HUES6 (cell line): Measurements from ENCODE around the gene RBM43.

Experiments
- H3K27ac ChIP-seq: 2 replicates; pipeline ENCODE4 v1.7.0; 2013; ENCODE audit warnings: low read depth, mild to moderate bottlenecking, low read length, inconsistent platforms
- H3K27me3 ChIP-seq: 2 replicates; pipeline ENCODE4 v1.6.1; 2013; ENCODE audit warnings: low read length; ENCODE audit not compliant: control insufficient read depth, insufficient read depth
- H3K36me3 ChIP-seq: 2 replicates; pipeline ENCODE4 v1.6.1; 2013; ENCODE audit warnings: low read length; ENCODE audit not compliant: control insufficient read depth, insufficient read depth
- H3K4me1 ChIP-seq: 2 replicates; pipeline ENCODE4 v1.6.1; 2013; ENCODE audit warnings: low read length; ENCODE audit not compliant: control insufficient read depth, insufficient read depth
- H3K4me3 ChIP-seq: 2 replicates; pipeline ENCODE4 v1.5.1; 2013; ENCODE audit warnings: low read depth, low read length
- H3K9ac ChIP-seq: one replicate; pipeline ENCODE4 v1.6.1; 2013; ENCODE audit warnings: mild to moderate bottlenecking, low read length
- H3K9me3 ChIP-seq: 2 replicates; pipeline ENCODE4 v1.6.1; 2013; ENCODE audit warnings: low read depth, low read length; ENCODE audit not compliant: control insufficient read depth, insufficient read depth

RBM43 gene

GRCh38 chr2:151291224-151291623 lies 29.6 kb upstream of the RBM43 start:
- no peak overlapping the region for H3K9ac ChIP-seq
- no peak overlapping the region for H3K4me3 ChIP-seq
- H3K36me3 ChIP-seq = no peaks in the 10 kb centered on the region
- H3K4me1 ChIP-seq = peaks cover 7% of the 10 kb centered on the region
- H3K27ac ChIP-seq = no peak overlapping the region
- H3K9me3 ChIP-seq = no peaks in the 10 kb centered on the region
- no peaks in the 10 kb centered on the region for H3K27me3 ChIP-seq

DNA sequence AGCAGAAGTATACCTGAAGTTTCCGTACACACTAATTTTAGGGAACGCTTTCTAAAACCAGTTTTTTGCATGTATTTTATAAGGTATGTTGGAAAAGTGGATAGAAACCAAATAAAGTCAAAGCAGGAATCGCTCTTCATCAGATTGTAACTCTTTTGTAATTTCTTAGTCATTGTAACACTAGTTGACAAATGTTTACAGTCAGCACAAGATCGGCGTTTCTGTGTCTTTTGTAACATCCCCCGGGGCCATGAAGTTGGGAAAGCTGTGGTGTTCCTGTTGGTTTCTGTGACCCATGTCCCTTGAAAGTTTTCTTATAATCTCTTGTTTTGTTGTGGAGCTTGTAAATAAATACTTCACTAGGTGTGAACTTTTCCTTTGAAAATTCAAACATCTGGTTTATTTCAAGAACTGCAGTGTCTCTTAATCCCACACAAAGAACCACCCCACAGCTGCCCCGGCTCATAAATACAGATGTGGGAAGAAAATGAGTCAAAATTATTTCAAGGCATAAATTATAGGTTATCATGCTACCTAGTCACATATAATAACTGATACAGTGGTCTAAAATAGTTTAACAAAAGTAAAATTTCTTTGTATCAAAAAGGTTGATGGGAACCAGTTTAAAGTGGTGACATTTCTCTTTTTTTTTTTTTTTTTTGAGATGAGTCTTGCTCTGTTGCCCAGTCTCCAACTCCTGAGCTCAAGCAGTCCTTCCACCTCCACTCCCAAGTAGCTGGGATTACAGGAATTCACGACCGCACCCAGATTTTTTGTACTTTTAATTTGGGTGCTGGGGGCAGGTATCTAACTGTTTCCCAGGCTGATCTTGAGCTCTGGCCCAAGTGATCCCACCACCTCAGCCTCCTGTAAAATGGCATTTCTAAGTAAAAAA lies 28.6 kb upstream of the RBM43 start:
- peaks cover 7% of the 10 kb centered on the region for H3K4me1 ChIP-seq
- H3K27ac ChIP-seq = peak overlapping the region; percentile 81; the same call in 1 of the 2 replicates
- H3K27me3 ChIP-seq = no peaks in the 10 kb centered on the region
- no peaks in the 10 kb centered on the region for H3K9me3 ChIP-seq
- peak overlapping the region; percentile 76 for H3K9ac ChIP-seq
- no peaks in the 10 kb centered on the region for H3K36me3 ChIP-seq
- peak overlapping the region; percentile 80 for H3K4me3 ChIP-seq

GRCh38 chr2:151287513-151288250 lies 26.0 kb upstream of the RBM43 start:
- Histone ChIP-seq H3K9me3 (no peaks in the 10 kb centered on the region), H3K4me1 (peaks cover 7% of the 10 kb centered on the region), H3K27me3 (no peaks in the 10 kb centered on the region), H3K27ac (no peak overlapping the region), H3K36me3 (no peaks in the 10 kb centered on the region), H3K4me3 (no peak overlapping the region), H3K9ac (no peak overlapping the region)

DNA sequence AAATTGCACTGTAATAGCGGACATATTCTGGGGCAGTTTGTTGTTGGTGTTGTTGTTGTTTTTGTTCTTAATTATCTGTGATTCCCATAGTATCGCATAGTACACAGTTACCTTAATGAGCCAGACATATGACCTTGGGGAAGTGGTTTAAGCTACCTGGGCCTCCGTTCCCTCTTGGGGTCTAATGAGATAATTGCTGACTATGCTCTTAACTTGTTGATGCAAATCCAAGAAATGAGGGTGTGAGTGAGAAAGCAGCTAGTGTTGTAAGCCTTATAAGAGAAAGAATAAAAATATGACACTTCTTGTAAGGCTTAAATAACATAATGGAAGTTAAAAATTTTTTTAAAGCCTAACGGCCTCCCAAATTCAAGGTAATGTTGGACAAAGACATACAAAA lies 20.7 kb upstream of the RBM43 start:
- no peaks in the 10 kb centered on the region for H3K27me3 ChIP-seq
- no peaks in the 10 kb centered on the region for H3K4me1 ChIP-seq
- no peaks in the 10 kb centered on the region for H3K9me3 ChIP-seq
- no peak overlapping the region for H3K4me3 ChIP-seq
- H3K36me3 ChIP-seq = no peaks in the 10 kb centered on the region
- no peak overlapping the region for H3K27ac ChIP-seq
- no peak overlapping the region for H3K9ac ChIP-seq

- H3K9me3 ChIP-seq = no peaks in the 10 kb centered on the region
These were observed 18.6 kb upstream of the RBM43 start for GRCh38 chr2:151280271-151280670.

GRCh38 chr2:151278487-151278886 lies 16.8 kb upstream of the RBM43 start:
- no peak overlapping the region for H3K9ac ChIP-seq
- no peaks in the 10 kb centered on the region for H3K9me3 ChIP-seq
- H3K27ac ChIP-seq = no peak overlapping the region
- H3K4me1 ChIP-seq = no peaks in the 10 kb centered on the region
- no peaks in the 10 kb centered on the region for H3K36me3 ChIP-seq
- H3K4me3 ChIP-seq = no peak overlapping the region
- H3K27me3 ChIP-seq = no peaks in the 10 kb centered on the region

More at GRCh38 chr2:151280271-151280670, 18.6 kb upstream of the RBM43 start:
- no peak overlapping the region for H3K27ac ChIP-seq
- no peaks in the 10 kb centered on the region for H3K4me1 ChIP-seq
- no peak overlapping the region for H3K4me3 ChIP-seq
- no peaks in the 10 kb centered on the region for H3K36me3 ChIP-seq
- H3K9ac ChIP-seq = no peak overlapping the region
- H3K27me3 ChIP-seq = no peaks in the 10 kb centered on the region

- no peak overlapping the region for H3K4me3 ChIP-seq
- H3K4me1 ChIP-seq = no peaks in the 10 kb centered on the region
- no peak overlapping the region for H3K9ac ChIP-seq
- H3K36me3 ChIP-seq = no peaks in the 10 kb centered on the region
- H3K9me3 ChIP-seq = no peaks in the 10 kb centered on the region
- H3K27ac ChIP-seq = no peak overlapping the region
- no peaks in the 10 kb centered on the region for H3K27me3 ChIP-seq
These were observed 15.4 kb upstream of the RBM43 start for GRCh38 chr2:151277067-151277466.

DNA sequence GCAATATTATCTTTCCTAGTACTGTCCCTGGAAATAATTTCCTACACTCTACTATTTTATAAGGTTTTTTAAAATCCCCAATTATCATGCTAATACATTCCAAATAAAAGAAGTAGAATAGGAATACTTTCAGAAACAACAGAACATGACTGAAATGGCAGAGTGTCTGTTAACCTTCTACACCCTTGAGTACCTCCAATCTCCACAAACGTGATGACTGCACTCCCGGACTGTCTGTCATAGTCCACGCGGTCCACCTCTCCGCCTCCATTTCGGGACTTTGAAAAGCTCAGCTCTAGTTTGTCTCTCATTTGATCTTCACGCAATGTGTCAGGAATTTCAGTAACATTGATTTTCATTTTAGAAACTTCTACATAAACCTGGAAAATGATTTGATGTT lies 13.6 kb upstream of the RBM43 start:
- H3K36me3 ChIP-seq = no peaks in the 10 kb centered on the region
- H3K27ac ChIP-seq = no peak overlapping the region
- no peak overlapping the region for H3K4me3 ChIP-seq
- H3K9ac ChIP-seq = no peak overlapping the region
- H3K4me1 ChIP-seq = peaks cover 3% of the 10 kb centered on the region; the same call in 1 of the 2 replicates
- no peaks in the 10 kb centered on the region for H3K27me3 ChIP-seq
- no peaks in the 10 kb centered on the region for H3K9me3 ChIP-seq

DNA sequence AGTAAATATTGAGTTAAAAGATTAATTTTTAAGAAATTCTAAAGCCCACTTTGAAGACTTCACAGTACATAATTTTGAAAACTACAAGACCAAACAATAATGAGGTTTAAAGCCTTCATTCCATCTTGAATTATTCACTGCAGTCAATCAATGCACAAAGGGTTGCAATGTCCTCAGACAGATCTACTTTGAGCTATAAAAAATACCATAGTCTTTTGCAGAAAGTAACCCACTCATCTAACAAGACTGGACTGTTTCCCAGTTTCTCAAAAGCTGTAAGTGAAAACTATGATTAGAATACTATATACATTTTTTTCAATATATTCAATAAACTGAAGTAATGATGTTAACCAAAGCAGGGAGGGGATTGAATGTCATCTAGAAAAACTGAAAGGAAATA lies 10.2 kb upstream of the RBM43 start:
- Histone ChIP-seq H3K9ac (no peak overlapping the region), H3K4me3 (no peak overlapping the region), H3K4me1 (peaks cover 8% of the 10 kb centered on the region), H3K36me3 (no peaks in the 10 kb centered on the region), H3K27ac (no peak overlapping the region), H3K27me3 (no peaks in the 10 kb centered on the region), H3K9me3 (peaks cover 3% of the 10 kb centered on the region; the same call in 1 of the 2 replicates)

DNA sequence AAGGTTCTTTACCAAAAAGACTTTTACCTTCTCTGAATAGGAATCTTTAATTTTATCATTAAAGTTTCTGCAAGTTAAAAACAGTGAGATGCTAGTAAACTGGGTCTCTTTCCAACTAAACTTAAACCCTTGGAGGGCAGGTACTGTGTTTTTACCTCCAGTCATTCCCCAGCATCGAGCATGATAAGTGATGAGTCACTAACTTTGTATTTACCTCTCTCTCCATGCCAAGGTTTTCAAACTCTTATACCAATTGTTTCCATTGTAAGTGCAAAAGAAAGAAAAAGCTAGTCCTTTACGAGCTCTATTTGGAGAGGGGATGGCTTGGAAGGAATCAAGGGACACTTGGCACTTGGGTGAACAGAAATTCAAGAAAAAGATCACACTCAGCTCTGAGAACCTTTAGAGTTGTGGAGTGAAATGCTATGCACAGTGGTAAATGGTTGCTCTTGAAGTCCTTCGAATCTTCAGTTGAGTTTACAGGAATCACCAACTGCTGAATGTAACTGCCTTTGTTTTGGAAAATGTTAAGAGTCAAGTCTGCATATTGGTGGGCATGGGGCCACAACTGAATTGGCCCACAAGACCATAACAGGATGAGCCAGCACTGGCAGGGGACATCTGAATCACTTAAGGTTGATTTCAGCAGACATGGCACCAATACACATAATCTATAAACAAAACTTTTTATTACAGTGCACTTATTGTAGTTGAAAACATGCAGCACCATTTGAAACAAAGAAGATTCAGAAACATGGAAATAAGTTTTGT lies 8.3 kb upstream of the RBM43 start:
- Histone ChIP-seq H3K27me3 (no peaks in the 10 kb centered on the region), H3K4me1 (peaks cover 8% of the 10 kb centered on the region), H3K36me3 (no peaks in the 10 kb centered on the region), H3K27ac (no peak overlapping the region; the same call in 1 of the 2 replicates), H3K4me3 (no peak overlapping the region), H3K9me3 (peaks cover 3% of the 10 kb centered on the region; the same call in 1 of the 2 replicates), H3K9ac (no peak overlapping the region)
